B cell (primary cell): ENCODE data around the gene DNHD1. TPM values are rescaled to one million over a fixed set of nuclear protein-coding genes. Genes with fewer than 3 reads are reported as not detected.
A peak's percentile ranks its signal among the peaks of the same experiment; 100 is the strongest.

ENCODE experiments used
- ATAC-seq: fragments of 200-7000 bp; cut with Tn5 transposase; one replicate; pipeline ENCODE4 v1.10.0; 2021; ENCODE audit warnings: low read depth, mild to moderate bottlenecking, moderate number of reproducible peaks, moderate library complexity
- CTCF ChIA-PET: fragments of 350-600 bp; sonication (Branson Sonifier 250); formaldehyde crosslinking; loops from one replicate; lab custom pipeline; 2021; ENCODE audit warnings: antibody characterized with exemption, inconsistent platforms; lab: Charles Lee
- POLR2A ChIA-PET: fragments of 350-600 bp; sonication (Branson Sonifier 250); formaldehyde crosslinking; loops from one replicate; lab custom pipeline; 2021; ENCODE audit warnings: antibody characterized with exemption; lab: Charles Lee
- DNase-seq: peaks from one replicate; pipeline ENCODE4 v3.0.0; 2013
- H2AFZ ChIP-seq: 2 replicates; pipeline ENCODE4 v1.6.1; 2012; ENCODE audit warnings: mild to moderate bottlenecking, low read depth, low read length; ENCODE audit not compliant: insufficient read depth, poor library complexity, severe bottlenecking
- H3K27ac ChIP-seq, 2 donors: 1 replicate in 1 of 2; 2 replicates in 1 of 2; pipeline ENCODE4 v1.5.1; 2012 to 2013; ENCODE audit warnings: low read length in 2 of 2, mild to moderate bottlenecking in 2 of 2, moderate library complexity in 1 of 2
- H3K27me3 ChIP-seq, 4 experiments: fragments of 200-600 bp in 1 of 4; sonication (generic) in 1 of 4; replicated peaks in 1 of 4; 1 replicate in 2 of 4; 2 replicates in 2 of 4; pipeline versions ENCODE4 v1.6.1 to v1.7.0; 2013 to 2016; ENCODE audit warnings: low read length in 3 of 4, mild to moderate bottlenecking in 2 of 4, mixed read lengths in 1 of 4, moderate library complexity in 1 of 4; ENCODE audit not compliant: insufficient read depth in 4 of 4, control insufficient read depth in 3 of 4; ENCODE audit errors: control extremely low read depth in 1 of 4
- H3K36me3 ChIP-seq, 2 experiments: replicated peaks in 1 of 2; 1 replicate in 1 of 2; 2 replicates in 1 of 2; pipeline versions ENCODE4 v1.6.1 to v1.7.1; 2013; ENCODE audit warnings: low read length in 1 of 2; ENCODE audit not compliant: insufficient read depth in 2 of 2, control insufficient read depth in 1 of 2; ENCODE audit errors: control extremely low read depth in 1 of 2, extremely low read depth in 1 of 2
- H3K4me1 ChIP-seq, 2 donors: fragments of 200-600 bp in 1 of 2; sonication (generic) in 1 of 2; 1 replicate in 1 of 2; 2 replicates in 1 of 2; pipeline versions ENCODE4 v1.5.1 to v1.6.1; 2013 to 2017; ENCODE audit warnings: low read length in 2 of 2; ENCODE audit not compliant: control insufficient read depth in 2 of 2, insufficient read depth in 2 of 2
- H3K4me2 ChIP-seq: replicated peaks from 2 replicates; pipeline ENCODE3; 2012; ENCODE audit warnings: mild to moderate bottlenecking, low read depth, low read length; ENCODE audit not compliant: poor library complexity, severe bottlenecking
- H3K4me3 ChIP-seq, 5 experiments: fragments of 200-600 bp in 1 of 5; sonication (generic) in 1 of 5; 1 replicate in 3 of 5; 2 replicates in 2 of 5; pipeline versions ENCODE4 v1.5.1 to v1.7.0; 2011 to 2016; ENCODE audit warnings: low read length in 4 of 5, mild to moderate bottlenecking in 4 of 5, low read depth in 2 of 5, control low read depth in 1 of 5, moderate library complexity in 1 of 5; ENCODE audit not compliant: insufficient read depth in 1 of 5; ENCODE audit errors: control extremely low read depth in 1 of 5, extremely low read depth in 1 of 5
- H3K79me2 ChIP-seq: fragments of 200-600 bp; sonication (generic); one replicate; pipeline ENCODE4 v1.6.0; 2016; ENCODE audit warnings: low read length; ENCODE audit not compliant: control insufficient read depth, insufficient read depth
- H3K9ac ChIP-seq: fragments of 200-600 bp; sonication (generic); 2 replicates; pipeline ENCODE4 v1.6.1; 2017; ENCODE audit warnings: mild to moderate bottlenecking, low read length, moderate library complexity
- H3K9me3 ChIP-seq, 3 donors: one replicate each; pipeline versions ENCODE4 v1.6.1 to v1.7.1; 2013; ENCODE audit warnings: low read length in 2 of 3; ENCODE audit not compliant: control insufficient read depth in 2 of 3, insufficient read depth in 1 of 3; ENCODE audit errors: control extremely low read depth in 1 of 3
- H4K20me1 ChIP-seq: 2 replicates; pipeline ENCODE4 v1.6.0; 2012; ENCODE audit warnings: mild to moderate bottlenecking, low read length; ENCODE audit not compliant: insufficient read depth, control insufficient read depth, poor library complexity, severe bottlenecking
- H3K27ac Mint-ChIP-seq: one replicate; pipeline ENCODE4 v1.8.0; 2021; ENCODE audit warnings: mixed read lengths
- H3K27me3 Mint-ChIP-seq: one replicate; pipeline ENCODE4 v1.8.0; 2021; ENCODE audit warnings: mixed read lengths
- H3K4me1 Mint-ChIP-seq: one replicate; pipeline ENCODE4 v1.8.0; 2021; ENCODE audit warnings: mixed read lengths
- H3K4me3 Mint-ChIP-seq: one replicate; pipeline ENCODE4 v1.8.0; 2021; ENCODE audit warnings: mixed read lengths
- H3K9me3 Mint-ChIP-seq: one replicate; pipeline ENCODE4 v1.8.0; 2022; ENCODE audit warnings: mixed read lengths; ENCODE audit not compliant: insufficient read depth
- CTCF ChIP-seq: fragments of 200-600 bp; IDR thresholded peaks from one replicate; pipeline ENCODE4 v1.8.0; 2022; ENCODE audit warnings: antibody characterized with exemption, mild to moderate bottlenecking
- EZH2 ChIP-seq: IDR thresholded peaks from 2 replicates; pipeline ENCODE4 v1.6.1; 2012; ENCODE audit warnings: borderline replicate concordance, low read depth, mild to moderate bottlenecking, moderate library complexity, low read length; ENCODE audit not compliant: insufficient read depth, poor library complexity, severe bottlenecking
- WGBS: methylation state at CpG from one replicate; pipeline ENCODE4 v1.1.5; 2013; ENCODE audit warnings: missing lambda C conversion rate; ENCODE audit not compliant: insufficient coverage; 5-methylcytosine and 5-hydroxymethylcytosine counted together
- intact Hi-C: fragments of 100-400 bp; cut with micrococcal nuclease; formaldehyde crosslinking; loops from one replicate; pipeline ENCODE4 v1.10.0; 2022
- polyA plus RNA-seq: library from polyadenylated mRNA; depleted of rRNA; stranded (reverse); fragments of >200 nt; gene quantifications from 2 replicates; pipeline ENCODE4 v1.2.3, GENCODE V29; 2012
- total RNA-seq, 2 donors: library from RNA; stranded (reverse); fragments of 120-200 nt in 1 of 2; gene quantifications; 1 replicate in 1 of 2; 2 replicates in 1 of 2; pipeline versions ENCODE4 v1.2.3 to v1.2.4, GENCODE V29; 2013 to 2022

DNHD1 gene
- total and polyA plus RNA-seq, 2 donors (not counting 1 experiment from before 2014, with no cell fraction given), result 53.9 to 58.2 TPM

GRCh38 chr11:6604081-6604626 is 107.1 kb downstream of the DNHD1 start:
- H4K20me1 ChIP-seq, result peaks cover 35% of the 10 kb centered on the region
- peaks cover 2 to 43% of the 10 kb centered on the region in 2 experiments for H3K36me3 ChIP-seq
- H3K4me2 ChIP-seq, result peak overlapping the region; percentile 94
- H3K27me3 ChIP-seq, result no peaks in the 10 kb centered on the region
- POLR2A ChIA-PET, result interaction anchor here (0.7 to 4.6 kb wide), 6 partner anchors 8 to 143 kb away, joined by 3 to 38 read pairs (median 4); partner anchors contain the start of genes DCHS1, MRPL17, TAF10 and TPP1
- ATAC-seq (peak; percentile 39), DNase-seq (peak; percentile 70)
- CTCF ChIA-PET, result interaction anchor here (0.6 to 7.0 kb wide), 16 partner anchors 8 to 214 kb away, joined by 3 to 52 read pairs (median 4); partner anchors contain the start of genes MRPL17, SMPD1, TAF10 and TPP1
- H2AFZ ChIP-seq, result peak overlapping the region; percentile 98
- H3K4me1 ChIP-seq, result peaks cover 51 to 56% of the 10 kb centered on the region in 2 donors
- Mint-ChIP-seq H3K4me1 (peaks cover 38% of the 10 kb centered on the region), H3K27me3 (no peaks in the 10 kb centered on the region), H3K4me3 (no peak overlapping the region), H3K27ac (no peak overlapping the region), H3K9me3 (no peaks in the 10 kb centered on the region)
- intact Hi-C loops, result loop anchor here (5.0 kb wide), 3 partner anchors 72 to 372 kb away; partner anchors contain the start of gene FHIP1B
- H3K4me3 ChIP-seq, result peak overlapping the region; percentile 77 to 96 (median 93)
- WGBS, result 1% methylated on average over 20 of the region's 20 CpGs
- H3K9me3 ChIP-seq, result no peaks in the 10 kb centered on the region
- peaks cover 94% of the 10 kb centered on the region for H3K79me2 ChIP-seq
- H3K9ac ChIP-seq, result peak overlapping the region; percentile 94
- H3K27ac ChIP-seq, result peak overlapping the region; percentile 70 to 89
- TF ChIP-seq CTCF (peak; percentile 29), EZH2 (no peak)

DNA sequence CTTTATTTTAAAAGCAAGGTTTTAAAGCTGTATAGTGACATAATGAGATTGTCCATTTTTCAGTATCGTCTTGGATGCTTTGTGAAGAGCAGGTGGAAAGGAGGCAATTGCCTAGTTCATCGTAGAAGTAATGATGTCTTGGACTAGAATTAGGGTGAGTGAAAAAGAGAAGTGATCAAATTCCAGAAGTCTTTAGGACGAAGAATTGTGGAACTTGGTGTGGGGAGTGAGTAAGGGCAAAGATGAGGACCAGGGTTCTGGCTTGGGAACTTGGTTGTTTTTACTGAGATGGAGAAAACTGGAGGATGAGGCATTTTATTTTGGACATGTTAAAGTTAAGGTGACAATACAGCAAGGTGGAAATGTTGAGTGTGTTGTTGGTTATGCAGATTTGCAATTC is 107.7 kb downstream of the DNHD1 start:
- H3K9me3 ChIP-seq, result no peaks in the 10 kb centered on the region
- 31% methylated on average over 3 of the region's 3 CpGs for WGBS
- intact Hi-C loops, result loop anchor here (5.0 kb wide), 3 partner anchors 72 to 372 kb away; partner anchors contain the start of gene FHIP1B
- DNase-seq (no peak), ATAC-seq (no peak)
- H3K4me3 ChIP-seq, result peak overlapping the region; percentile 77 to 96 (median 93)
- CTCF ChIA-PET, result interaction anchor here (0.6 to 7.0 kb wide), 15 partner anchors 8 to 215 kb away, joined by 3 to 52 read pairs (median 4); partner anchors contain the start of genes MRPL17, SMPD1, TAF10 and TPP1
- peaks cover 33% of the 10 kb centered on the region for H4K20me1 ChIP-seq
- Mint-ChIP-seq H3K27me3 (no peaks in the 10 kb centered on the region), H3K9me3 (no peaks in the 10 kb centered on the region), H3K27ac (no peak overlapping the region), H3K4me3 (no peak overlapping the region), H3K4me1 (peaks cover 34% of the 10 kb centered on the region)
- POLR2A ChIA-PET, result interaction anchor here (0.7 to 4.6 kb wide), 5 partner anchors 8 to 142 kb away, joined by 3 to 38 read pairs (median 4); partner anchors contain the start of genes DCHS1, TAF10 and TPP1
- H2AFZ ChIP-seq, result no peak overlapping the region
- no peaks in the 10 kb centered on the region for H3K27me3 ChIP-seq
- H3K79me2 ChIP-seq, result peaks cover 92% of the 10 kb centered on the region
- H3K4me1 ChIP-seq, result peaks cover 51 to 56% of the 10 kb centered on the region in 2 donors
- peak overlapping the region in 1 of 2 donors; percentile 89 for H3K27ac ChIP-seq
- peak overlapping the region; percentile 94 for H3K4me2 ChIP-seq
- peak overlapping the region; percentile 94 for H3K9ac ChIP-seq
- TF ChIP-seq EZH2 (no peak), CTCF (no peak)
- peaks cover 2 to 43% of the 10 kb centered on the region in 2 experiments for H3K36me3 ChIP-seq
